HepG2 (cell line): ENCODE data around the gene SYNDIG1. TPM values are rescaled to one million over a fixed set of nuclear protein-coding genes. Genes with fewer than 3 reads are reported as not detected.

ENCODE experiments used
- ATF2 ChIP-seq: sonication (generic); formaldehyde crosslinking; IDR thresholded peaks from 2 replicates; pipeline ENCODE4 v1.4.0; 2020; ENCODE audit warnings: missing genetic modification reagents
- BHLHE40 ChIP-seq: IDR thresholded peaks from 2 replicates; pipeline ENCODE4 v1.6.1; 2011; ENCODE audit warnings: low read length, improper control_type of control experiment
- CEBPG ChIP-seq: IDR thresholded peaks from 2 replicates; pipeline ENCODE4 v1.6.1; 2016
- ELF1 ChIP-seq: sonication (generic); formaldehyde crosslinking; IDR thresholded peaks from 2 replicates; pipeline ENCODE4 v1.4.0; 2020; ENCODE audit warnings: missing genetic modification reagents
- FOXA1 ChIP-seq, 2 experiments: fragments of 450-650 bp in 1 of 2; sonication (generic) in 1 of 2; formaldehyde crosslinking in 1 of 2; IDR thresholded peaks; 2 replicates each; pipeline versions ENCODE4 v1.4.0 to v1.6.1; 2016 to 2020; ENCODE audit warnings: missing genetic modification reagents in 1 of 2
- GTF3A ChIP-seq: sonication (generic); formaldehyde crosslinking; conservative IDR thresholded peaks from 2 replicates; pipeline ENCODE4 v1.4.0; 2020; ENCODE audit warnings: mild to moderate bottlenecking, missing genetic modification reagents
- HOXA7 ChIP-seq: sonication (generic); formaldehyde crosslinking; IDR thresholded peaks from 2 replicates; pipeline ENCODE4 v1.8.1; 2022; ENCODE audit warnings: mild to moderate bottlenecking, missing genetic modification reagents, moderate library complexity
- IRF2 ChIP-seq: IDR thresholded peaks from 2 replicates; pipeline ENCODE4 v1.6.1; 2018; ENCODE audit warnings: missing genetic modification reagents, missing compliant biosample characterization
- MAFG ChIP-seq: sonication (generic); formaldehyde crosslinking; IDR thresholded peaks from 2 replicates; pipeline ENCODE4 v1.5.1; 2020; ENCODE audit warnings: mild to moderate bottlenecking, missing genetic modification reagents
- MAFK ChIP-seq, 2 experiments: IDR thresholded peaks in 1 of 2; conservative IDR thresholded peaks in 1 of 2; 2 replicates each; pipeline ENCODE4 v1.6.1; 2011; ENCODE audit warnings: improper control_type of control experiment in 2 of 2, low read length in 2 of 2
- MIER3 ChIP-seq: IDR thresholded peaks from 2 replicates; pipeline ENCODE4 v1.6.1; 2016; ENCODE audit warnings: missing compliant biosample characterization, borderline replicate concordance
- NFE2L2 ChIP-seq: fragments of 150-350 bp; IDR thresholded peaks from 2 replicates; pipeline ENCODE4 v1.6.1; 2014; ENCODE audit warnings: low read length
- RNF219 ChIP-seq: sonication (generic); formaldehyde crosslinking; IDR thresholded peaks from 2 replicates; pipeline ENCODE4 v1.5.0; 2020; ENCODE audit warnings: mild to moderate bottlenecking, missing genetic modification reagents
- RXRB ChIP-seq: IDR thresholded peaks from 2 replicates; pipeline ENCODE4 v1.6.1; 2016; ENCODE audit warnings: borderline replicate concordance, missing genetic modification reagents, missing compliant biosample characterization
- ZBTB3 ChIP-seq: sonication (generic); formaldehyde crosslinking; IDR thresholded peaks from 2 replicates; pipeline ENCODE4 v1.4.0; 2020; ENCODE audit warnings: low read depth, mild to moderate bottlenecking, moderate library complexity, missing genetic modification reagents, borderline replicate concordance
- ZBTB40 ChIP-seq, 2 experiments: fragments of 450-650 bp in 1 of 2; sonication (generic) in 1 of 2; formaldehyde crosslinking in 1 of 2; IDR thresholded peaks; 2 replicates each; pipeline versions ENCODE4 v1.6.1 to v1.8.0; 2016 to 2022; ENCODE audit warnings: antibody characterized with exemption in 1 of 2, mild to moderate bottlenecking in 1 of 2, missing genetic modification reagents in 1 of 2
- ZNF12 ChIP-seq: sonication (generic); formaldehyde crosslinking; IDR thresholded peaks from 2 replicates; pipeline ENCODE4 v1.5.0; 2020; ENCODE audit warnings: missing genetic modification reagents
- ZNF232 ChIP-seq: sonication (generic); formaldehyde crosslinking; IDR thresholded peaks from 2 replicates; pipeline ENCODE4 v1.4.0; 2020; ENCODE audit warnings: missing genetic modification reagents, borderline replicate concordance
- ZNF496 ChIP-seq: sonication (generic); formaldehyde crosslinking; IDR thresholded peaks from 2 replicates; pipeline ENCODE4 v1.8.1; 2023; ENCODE audit warnings: mild to moderate bottlenecking, moderate library complexity, missing genetic modification reagents; ENCODE audit not compliant: insufficient replicate concordance
- polyA plus RNA-seq, 8 experiments: library from polyadenylated mRNA; depleted of rRNA in 3 of 8; stranded (reverse) in 7 of 8; unstranded in 1 of 8; fragments of >200 nt; fragmentation: Illumina TruSeq in 4 of 8; extraction: Trizol in 4 of 8; gene quantifications; 2 replicates each; pipeline versions ENCODE4 v1.2.1 to v1.2.3, GENCODE V29; 2011 to 2016; ENCODE audit warnings: low read depth in 4 of 8, missing spikeins in 1 of 8, mixed read lengths in 1 of 8; ENCODE audit not compliant: insufficient read depth in 1 of 8
- total RNA-seq, 5 experiments: library from RNA; depleted of rRNA; stranded (reverse); fragments of >200 nt; fragmentation: Illumina TruSeq; extraction: Trizol; gene quantifications; 2 replicates each; pipeline ENCODE4 v1.2.3, GENCODE V29; 2016; ENCODE audit warnings: low read depth in 1 of 5

The SYNDIG1 gene
- total and polyA plus RNA-seq, 2 of the 13 experiments (the other 11 are each of a cell fraction or from before 2014, with no cell fraction given): not detected

GRCh38 chr20:24634855-24635254 is 165.4 kb downstream of the SYNDIG1 start (continued):
- TF ChIP-seq RNF219 (CRISPR knock-in tag) (no peak), NFE2L2 (peak; percentile 93), MIER3 (CRISPR knock-in tag) (no peak), ELF1 (CRISPR knock-in tag) (no peak), CEBPG (CRISPR knock-in tag) (no peak), IRF2 (CRISPR knock-in tag) (no peak), ZBTB3 (CRISPR knock-in tag) (no peak), ATF2 (CRISPR knock-in tag) (no peak), ZNF232 (CRISPR knock-in tag) (no peak), HOXA7 (CRISPR knock-in tag) (no peak), RXRB (CRISPR knock-in tag) (no peak), GTF3A (no peak), ZBTB40 (IDR thresholded peaks at IDR 0.05) (no peak), ZBTB40 (CRISPR knock-in tag; IDR thresholded peaks at IDR 0.05) (no peak), MAFK (conservative IDR thresholded peaks at IDR 0.05 in 1 of 2, IDR thresholded peaks at IDR 0.05 in 1 of 2; ENCODE audit: low read length in 2 of 2) (peak; percentile 63 to 91), BHLHE40 (no peak), FOXA1 (IDR thresholded peaks at IDR 0.05) (no peak), FOXA1 (CRISPR knock-in tag; IDR thresholded peaks at IDR 0.05) (no peak), ZNF496 (CRISPR knock-in tag) (no peak), MAFG (CRISPR knock-in tag) (peak; percentile 91), ZNF12 (CRISPR knock-in tag) (peak; percentile 39; the same call in 1 of the 2 replicates)
